ENCODE data around the gene RCC1. TPM values are rescaled to one million over a fixed set of nuclear protein-coding genes. Genes with fewer than 3 reads are reported as not detected.

Gene RCC1
- total and polyA plus RNA-seq, 2 donors (not counting 3 experiments of a cell fraction or from before 2014, with no cell fraction given), result 37.1 to 77.7 TPM

DNA sequence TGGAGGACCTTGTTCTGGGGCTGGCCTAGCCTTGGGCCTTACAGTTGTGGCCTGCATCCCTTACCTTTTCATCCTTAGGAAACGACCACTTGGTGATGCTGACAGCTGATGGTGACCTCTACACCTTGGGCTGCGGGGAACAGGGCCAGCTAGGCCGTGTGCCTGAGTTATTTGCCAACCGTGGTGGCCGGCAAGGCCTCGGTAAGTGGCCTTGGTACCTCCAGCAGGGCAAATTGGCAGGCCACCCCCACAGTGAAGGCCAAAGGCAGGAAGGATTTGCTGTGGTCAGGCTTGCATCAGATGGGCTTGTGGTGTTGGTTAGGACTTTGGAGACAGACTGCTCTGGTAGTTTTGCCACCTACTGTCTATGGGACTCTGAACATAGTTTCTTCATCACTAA, 29.3 kb downstream of the RCC1 start:
- H3K9ac ChIP-seq (replicated peaks; ENCODE audit: extremely low read depth, insufficient read depth, low read length), result no peak overlapping the region
- BruUV-seq (replicated peaks), result no TSS peak
- no peak for TF ChIP-seq POLR2AphosphoS5 (IDR thresholded peaks at IDR 0.05; ENCODE audit: insufficient read depth, low read depth, low read length)
- TF ChIP-seq, protein P1, sequence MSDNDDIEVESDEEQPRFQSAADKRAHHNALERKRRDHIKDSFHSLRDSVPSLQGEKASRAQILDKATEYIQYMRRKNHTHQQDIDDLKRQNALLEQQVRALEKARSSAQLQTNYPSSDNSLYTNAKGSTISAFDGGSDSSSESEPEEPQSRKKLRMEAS (IDR thresholded peaks at IDR 0.05; ENCODE audit: insufficient read depth, insufficient read length), result no peak
- TF ChIP-seq GATA2 (IDR thresholded peaks at IDR 0.05; ENCODE audit: insufficient read depth, insufficient read length, low read depth, low read length), result no peak
- no peak for TF ChIP-seq EZH2 (IDR thresholded peaks at IDR 0.05; ENCODE audit: borderline replicate concordance, low read depth, low read length, severe bottlenecking)
- TF ChIP-seq JUN (IDR thresholded peaks at IDR 0.05; ENCODE audit: borderline replicate concordance, insufficient read depth, insufficient read length, low read depth), result no peak
- no peak for TF ChIP-seq FOS (IDR thresholded peaks at IDR 0.05; ENCODE audit: borderline replicate concordance, insufficient read depth, low read length)
- TF ChIP-seq MYC (IDR thresholded peaks at IDR 0.05; ENCODE audit: low read depth, low read length), result no peak
- no peak for TF ChIP-seq POLR2A (IDR thresholded peaks at IDR 0.05; ENCODE audit: low read depth, low read length)
- dilution Hi-C loops (cut with MboI; ENCODE audit: extremely low pct_ligation_motif_present, low sequenced_read_pairs) (no loop called here), intact Hi-C loops (cut with micrococcal nuclease) (no loop called here)
- H4K20me1 ChIP-seq (replicated peaks; ENCODE audit: control insufficient read depth, extremely low read depth, insufficient read depth, low read length), result no peaks in the 10 kb centered on the region
- ChIA-PET CTCF (interaction anchor here (0.6 kb wide), 1 partner anchor 16 kb away, joined by 5 read pairs; no protein-coding TSS in a partner anchor), POLR2A (no interaction called here)
- no peak for DNase-seq (ENCODE audit: low read depth, low spot score)
- H3K4me3 ChIP-seq (replicated peaks in 1 of 3; ENCODE audit: insufficient read depth in 1 of 3, low read depth in 1 of 3, low read length in 3 of 3), result no peak overlapping the region
- H3K79me2 ChIP-seq (ENCODE audit: control insufficient read depth, insufficient read depth, low read length), result no peaks in the 10 kb centered on the region
- H3K27ac ChIP-seq (ENCODE audit: insufficient read depth, low read depth, low read length), result no peak overlapping the region
- FAIRE-seq, result no peak
- H3K9me3 ChIP-seq (replicated peaks; ENCODE audit: control insufficient read depth, insufficient read depth, low read length), result no peaks in the 10 kb centered on the region
- H3K4me1 ChIP-seq (ENCODE audit: control insufficient read depth, extremely low read depth, insufficient read depth, low read length), result no peaks in the 10 kb centered on the region
- H3K27me3 ChIP-seq (ENCODE audit: control insufficient read depth in 2 of 2, insufficient read depth in 2 of 2, low read length in 2 of 2), result no peaks in the 10 kb centered on the region
- no peaks in the 10 kb centered on the region for H3K9me1 ChIP-seq (replicated peaks; ENCODE audit: control insufficient read depth, extremely low read depth, insufficient read depth, low read length)
- H3K4me2 ChIP-seq (ENCODE audit: insufficient read depth, low read length), result no peak overlapping the region
- H3K36me3 ChIP-seq (ENCODE audit: control insufficient read depth in 2 of 2, extremely low read depth in 1 of 2, insufficient read depth in 2 of 2, low read length in 2 of 2), result peaks cover 19 to 32% of the 10 kb centered on the region in 2 experiments
- no peak overlapping the region for H2AFZ ChIP-seq (ENCODE audit: low read depth, low read length)

Measured in endothelial cell of umbilical vein (primary cell).